ENCODE data around the gene DGKQ.

The DGKQ gene

GRCh38 chr4:973431-974397 is at the start of gene DGKQ:
TSS of gene DGKQ (minus strand) at chr4:973569. CDS start at chr4:973482, 87 bp downstream.
- ChIA-PET CTCF (interaction anchor here (1.1 to 1.6 kb wide), 2 partner anchors 13 to 14 kb away, joined by 3 to 5 read pairs; partner anchors contain the start of gene IDUA), POLR2A (no interaction called here)
- TF ChIP-seq CTCF (IDR thresholded peaks at IDR 0.05; ENCODE audit: control extremely low read depth, extremely low read depth, low read depth, missing control alignments): no peak
- peak; percentile 99 for DNase-seq (ENCODE audit: extremely low spot score)

GRCh38 chr4:1022739-1023066 is 49.3 kb upstream of the DGKQ start:
- no peak for DNase-seq (ENCODE audit: extremely low spot score)
- no peak for TF ChIP-seq CTCF (IDR thresholded peaks at IDR 0.05; ENCODE audit: control extremely low read depth, extremely low read depth, low read depth, missing control alignments)
- POLR2A ChIA-PET: no interaction called here

GRCh38 chr4:1022051-1022738 is 48.8 kb upstream of the DGKQ start:
- ChIA-PET POLR2A (no interaction called here), CTCF (no interaction called here)
- DNase-seq (ENCODE audit: extremely low spot score): no peak
- no peak for TF ChIP-seq CTCF (IDR thresholded peaks at IDR 0.05; ENCODE audit: control extremely low read depth, extremely low read depth, low read depth, missing control alignments)

More at GRCh38 chr4:1022739-1023066, 49.3 kb upstream of the DGKQ start:
- CTCF ChIA-PET: no interaction called here

- TF ChIP-seq CTCF (IDR thresholded peaks at IDR 0.05; ENCODE audit: control extremely low read depth, extremely low read depth, low read depth, missing control alignments): no peak
- ChIA-PET CTCF (no interaction called here), POLR2A (no interaction called here)
- peak; percentile 84 for DNase-seq (ENCODE audit: extremely low spot score)
Observed at GRCh38 chr4:1021386-1022050, 48.1 kb upstream of the DGKQ start.

- ChIA-PET POLR2A (no interaction called here), CTCF (interaction anchor here (1.0 kb wide), 1 partner anchor 9 kb away, joined by 3 read pairs; the partner anchor contains the start of gene FGFRL1)
- TF ChIP-seq CTCF (IDR thresholded peaks at IDR 0.05; ENCODE audit: control extremely low read depth, extremely low read depth, low read depth, missing control alignments): no peak
- no peak for DNase-seq (ENCODE audit: extremely low spot score)
Observed at GRCh38 chr4:1019729-1020470, 46.5 kb upstream of the DGKQ start.

- DNase-seq (ENCODE audit: extremely low spot score): no peak
- ChIA-PET CTCF (no interaction called here), POLR2A (no interaction called here)
- TF ChIP-seq CTCF (IDR thresholded peaks at IDR 0.05; ENCODE audit: control extremely low read depth, extremely low read depth, low read depth, missing control alignments): no peak
Observed at GRCh38 chr4:1019320-1019719, 46.0 kb upstream of the DGKQ start.
